NCI-H146 treated with DMSO at 0.1 percent for 48 hours (cell line): ENCODE results near the gene MORC2.

ENCODE experiments used
- DNase-seq: peaks from one replicate; lab custom pipeline; 2025; ENCODE audit not compliant: unreplicated experiment; lab: John Stamatoyannopoulos, UW

MORC2 gene

DNA sequence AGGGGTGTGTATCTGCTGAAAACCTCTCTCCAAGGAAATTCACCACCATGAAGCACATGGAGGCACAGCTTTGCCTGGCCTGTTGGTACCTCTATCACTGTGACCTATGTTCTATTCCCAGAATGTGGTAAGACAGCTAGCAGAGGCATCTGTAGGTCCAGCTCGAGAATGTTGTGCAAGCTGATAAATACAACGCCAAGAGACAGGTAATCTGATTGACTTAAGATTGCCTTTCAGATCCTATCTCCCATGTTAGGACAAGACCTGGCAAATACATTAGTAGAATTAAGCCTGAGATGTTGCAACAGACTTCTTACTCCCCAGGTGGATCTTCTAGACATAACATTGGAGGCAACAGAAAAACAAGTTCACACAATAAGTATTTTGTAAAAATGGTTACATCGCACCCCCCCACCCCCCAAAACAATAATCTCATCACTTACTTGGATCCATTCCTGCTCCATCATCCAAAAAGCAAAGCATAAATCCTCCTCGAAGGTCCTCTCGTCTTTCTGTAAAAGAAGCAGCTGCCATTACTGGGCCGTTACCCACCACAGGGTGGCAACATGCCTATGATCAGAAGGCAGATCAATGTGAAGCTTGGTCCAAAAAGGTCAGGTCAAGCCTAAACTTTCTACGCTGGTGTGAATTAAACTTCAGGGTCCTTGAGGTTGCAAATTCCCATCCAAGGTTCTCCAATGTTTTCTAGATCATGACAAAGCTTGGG, 18.5 kb downstream of the MORC2 start:
- no peak for DNase-seq

DNA sequence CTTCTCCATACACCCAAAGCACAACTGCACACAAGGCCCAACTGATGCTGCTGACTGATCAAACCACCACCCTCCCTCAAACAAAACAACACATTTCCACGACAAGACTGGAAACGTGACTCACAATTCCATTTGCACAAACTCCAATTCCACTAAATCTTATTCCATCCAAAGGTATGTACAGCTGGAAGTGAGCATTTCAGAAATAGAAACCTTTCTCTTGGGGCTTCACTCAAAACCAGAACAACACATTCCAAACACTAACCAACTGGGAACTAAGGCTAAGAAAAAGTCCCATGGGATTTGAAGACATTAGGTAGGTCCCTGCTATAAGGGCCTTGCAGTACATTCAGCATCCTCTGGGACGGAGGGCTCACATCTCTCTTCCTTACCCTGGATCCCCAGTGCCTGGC, 19.6 kb downstream of the MORC2 start:
- DNase-seq: no peak

GRCh38 chr22:30947816-30948454, 20.6 kb downstream of the MORC2 start:
- no peak for DNase-seq

DNA sequence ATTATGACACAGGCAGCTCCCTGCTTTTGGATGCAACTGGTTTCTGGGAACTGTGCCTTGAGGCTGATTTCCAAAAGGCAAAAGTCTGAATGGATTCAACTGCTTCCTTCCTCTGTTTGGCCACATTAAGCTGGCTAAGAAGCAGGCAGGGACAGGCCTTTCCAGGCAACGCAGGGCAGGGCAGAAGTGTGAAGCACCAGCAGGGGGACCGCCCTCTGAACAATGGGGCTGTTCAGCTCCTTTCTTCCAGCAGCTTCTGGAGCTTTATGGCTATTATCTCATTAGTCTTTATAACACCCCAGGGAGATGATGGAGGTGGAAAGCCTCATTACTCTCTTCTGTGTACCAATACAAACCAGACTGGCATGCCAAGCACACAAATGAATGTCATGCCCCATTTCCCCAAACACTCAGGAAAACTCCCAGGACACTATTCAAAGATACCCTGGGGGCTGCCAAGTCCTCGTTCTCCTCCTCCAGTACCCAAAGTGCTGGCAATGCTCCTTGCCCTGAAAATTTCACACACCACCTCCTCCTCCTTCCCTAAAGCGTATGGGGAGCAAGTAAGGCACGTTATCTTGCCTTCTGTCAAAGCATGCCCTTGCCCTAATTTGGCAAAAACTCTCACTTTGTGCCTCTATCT, 21.3 kb downstream of the MORC2 start:
- no peak for DNase-seq

DNA sequence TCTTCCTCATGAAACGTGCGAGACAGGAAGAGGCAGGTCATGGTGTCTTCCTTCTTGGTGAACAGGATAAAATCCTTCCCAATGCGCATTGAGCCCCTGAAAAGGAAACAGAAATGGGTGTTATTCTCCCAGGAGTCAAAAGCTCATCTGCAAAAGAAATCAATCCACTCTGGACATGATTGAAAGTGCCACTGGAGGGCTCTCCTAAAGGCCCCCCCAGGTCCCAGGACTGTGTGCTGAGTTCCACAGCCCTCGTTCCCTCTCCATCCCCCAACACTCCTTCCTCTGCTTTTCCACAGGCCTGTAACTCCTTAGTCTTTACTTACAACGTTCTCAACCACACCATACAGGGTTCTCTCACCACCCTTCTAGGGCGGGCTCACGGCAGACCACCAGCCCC, 22.2 kb downstream of the MORC2 start:
- no peak for DNase-seq

- no peak for DNase-seq
Observed at GRCh38 chr22:30945653-30946052, 22.9 kb downstream of the MORC2 start.

DNA sequence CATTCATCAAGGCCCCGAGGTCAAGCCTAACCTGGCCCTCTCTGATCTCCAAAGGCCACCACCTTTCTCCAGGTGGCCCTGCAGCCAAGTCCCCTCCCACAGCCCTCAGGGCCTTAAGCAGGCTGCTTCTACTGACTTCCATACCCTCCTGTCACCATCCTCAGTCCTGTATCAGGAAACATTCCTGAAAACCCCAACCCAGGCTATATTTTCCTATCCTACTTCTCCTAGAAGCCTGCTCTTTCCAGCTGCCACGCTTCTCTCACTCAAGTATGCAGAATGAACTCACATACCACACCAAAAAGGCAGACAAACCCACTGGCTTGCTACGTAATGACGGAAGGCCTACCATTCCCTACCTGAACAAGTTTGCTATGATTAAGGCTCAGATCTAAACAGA, 23.6 kb downstream of the MORC2 start:
- DNase-seq: no peak

- no peak for DNase-seq
Observed at GRCh38 chr22:30943368-30943767, 25.2 kb downstream of the MORC2 start.

- DNase-seq: no peak
Observed at GRCh38 chr22:30941363-30941740, 27.2 kb downstream of the MORC2 start.

DNA sequence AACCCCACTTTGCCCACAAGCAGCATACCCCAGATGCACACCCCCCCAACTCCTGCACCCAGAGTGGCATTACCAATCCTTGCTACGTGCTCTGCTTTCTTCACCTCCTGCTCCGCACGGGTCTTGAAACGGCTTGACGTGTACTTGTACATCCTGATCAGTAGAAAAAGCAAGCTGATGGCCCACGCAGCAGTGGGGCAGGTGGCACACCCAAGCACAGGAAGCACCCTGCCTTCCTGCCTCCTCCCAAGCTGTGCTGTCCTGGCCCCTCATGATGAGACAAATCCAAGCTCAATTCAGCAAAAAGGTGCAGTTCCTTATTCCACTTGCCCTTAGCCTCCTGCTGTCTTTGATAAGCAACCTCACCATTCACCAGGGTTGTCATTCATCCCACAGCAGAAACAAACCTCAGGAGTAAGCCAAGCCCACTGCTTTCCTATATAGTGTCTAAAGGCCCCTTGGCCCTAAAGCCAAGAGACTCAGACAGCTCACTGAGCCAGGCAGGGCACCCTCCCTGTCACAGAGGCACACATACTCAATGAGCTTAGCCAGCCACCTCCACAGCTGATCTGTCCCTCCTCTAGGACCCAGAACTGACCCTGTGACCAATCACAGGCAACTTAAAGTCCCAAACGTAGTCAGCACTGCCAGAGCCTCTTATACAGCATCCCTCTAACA, 27.8 kb downstream of the MORC2 start:
- no peak for DNase-seq

DNA sequence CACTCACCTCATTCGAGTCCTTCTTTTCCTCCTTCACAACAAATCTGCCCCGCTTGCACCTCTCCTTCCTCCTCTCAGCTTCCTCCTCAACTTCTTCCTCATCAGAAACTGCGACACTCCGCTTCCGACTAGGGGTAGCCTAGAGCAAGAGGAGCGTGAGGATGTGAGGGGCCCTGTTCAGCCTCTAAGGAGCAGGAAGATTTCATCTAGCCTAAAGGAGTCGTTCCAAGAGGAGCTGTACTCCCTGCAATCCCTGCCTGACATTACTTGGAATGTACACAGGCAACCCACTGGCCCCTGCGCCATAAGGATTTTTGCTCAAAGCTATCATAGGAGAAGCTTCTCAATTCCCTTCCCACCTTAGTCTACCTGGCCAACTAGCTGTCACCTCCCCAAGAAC, 34.5 kb downstream of the MORC2 start:
- no peak for DNase-seq

GRCh38 chr22:30933457-30933856, 35.1 kb downstream of the MORC2 start:
- DNase-seq: no peak

DNA sequence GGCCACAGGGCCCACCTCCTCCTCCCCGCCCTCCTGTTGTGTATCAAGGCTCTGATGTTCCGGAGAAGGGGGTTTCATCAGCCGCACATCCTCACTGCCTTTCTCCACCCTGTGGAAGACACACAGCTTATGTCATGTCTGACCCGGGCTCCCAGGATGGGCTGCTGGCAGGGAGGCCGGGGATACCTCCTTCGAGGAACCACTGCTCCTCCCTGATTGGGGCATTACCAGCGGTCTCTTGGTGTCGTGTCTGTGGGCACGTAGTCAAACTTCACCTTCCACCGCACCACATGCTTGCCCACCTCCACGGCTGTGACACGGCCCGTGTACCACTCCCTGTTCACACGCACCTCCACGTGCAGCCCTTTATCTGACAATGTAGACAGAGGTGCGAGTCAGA, 35.9 kb downstream of the MORC2 start:
- DNase-seq: no peak

DNA sequence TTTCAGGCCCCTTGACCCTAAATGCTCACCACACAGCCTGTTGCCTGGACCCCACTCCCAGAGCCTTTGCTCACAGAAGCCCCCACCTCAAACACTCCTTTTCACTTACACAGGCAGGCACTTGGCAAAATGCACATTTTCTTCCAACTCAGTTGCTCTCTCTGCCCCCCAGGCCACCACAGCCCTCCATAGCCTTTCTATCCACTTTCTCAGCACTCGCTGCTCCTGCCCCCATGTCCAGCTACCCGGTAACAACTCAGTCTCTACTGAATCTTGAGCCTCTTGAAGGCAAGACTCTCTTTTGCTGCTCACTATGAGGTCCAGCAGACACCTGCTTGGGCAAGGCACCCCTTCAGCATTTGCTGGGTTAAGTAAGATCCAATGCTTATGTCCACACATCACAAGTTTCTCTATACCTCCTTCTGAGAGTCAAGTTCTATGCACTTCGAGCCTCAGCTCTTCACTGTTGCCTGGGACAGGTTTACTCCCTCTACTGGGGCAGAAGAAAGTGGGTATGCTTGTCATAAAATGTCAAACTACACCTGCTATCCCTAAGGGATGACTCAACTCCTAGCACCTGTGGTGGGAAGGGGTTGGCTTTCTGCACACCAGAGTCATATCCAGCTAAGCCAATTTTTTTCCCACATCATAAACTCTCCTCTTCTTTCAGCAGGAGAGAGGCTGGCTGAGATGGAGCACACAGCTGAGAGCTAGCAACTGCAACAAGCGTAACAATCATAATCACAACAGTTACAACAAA, 36.9 kb downstream of the MORC2 start:
- no peak for DNase-seq

DNA sequence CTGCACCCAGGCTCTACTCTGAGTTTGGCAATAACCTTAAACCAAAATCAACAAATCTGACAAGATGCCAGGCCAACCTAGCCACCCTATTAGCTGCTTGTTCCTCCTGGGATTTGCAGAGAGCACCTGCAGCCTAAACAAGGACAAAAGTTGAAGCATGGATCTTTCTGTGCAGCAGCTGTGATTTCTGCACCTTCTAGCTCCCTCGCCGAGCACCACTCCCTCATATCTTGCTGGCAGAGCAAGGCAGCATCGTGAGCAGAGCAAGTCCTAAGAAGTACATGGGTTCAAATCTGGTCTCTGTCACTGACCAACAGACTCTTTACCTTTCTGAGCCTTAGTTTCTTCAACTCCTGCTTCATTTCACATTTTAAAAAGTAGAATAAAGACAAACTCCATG, 38.3 kb downstream of the MORC2 start:
- no peak for DNase-seq

DNA sequence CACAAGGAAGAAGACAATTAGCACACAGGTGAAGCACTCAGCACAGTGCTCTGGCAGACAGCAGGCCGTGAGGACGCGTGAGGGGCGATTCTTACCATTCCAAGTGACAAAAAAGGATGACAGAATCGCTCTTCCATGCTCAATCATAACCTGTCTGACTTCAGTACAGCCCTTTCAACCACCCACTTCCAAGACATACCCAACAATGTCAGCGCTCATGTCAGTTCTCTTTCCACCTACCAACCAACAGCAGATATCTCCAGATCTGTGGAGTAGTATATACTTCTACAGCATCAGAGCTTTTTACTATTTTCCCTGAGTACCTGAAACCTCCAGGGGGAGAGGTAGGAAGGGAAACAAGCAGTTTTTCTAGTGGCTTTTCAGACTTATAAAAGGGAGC, 40.2 kb downstream of the MORC2 start:
- no peak for DNase-seq

DNA sequence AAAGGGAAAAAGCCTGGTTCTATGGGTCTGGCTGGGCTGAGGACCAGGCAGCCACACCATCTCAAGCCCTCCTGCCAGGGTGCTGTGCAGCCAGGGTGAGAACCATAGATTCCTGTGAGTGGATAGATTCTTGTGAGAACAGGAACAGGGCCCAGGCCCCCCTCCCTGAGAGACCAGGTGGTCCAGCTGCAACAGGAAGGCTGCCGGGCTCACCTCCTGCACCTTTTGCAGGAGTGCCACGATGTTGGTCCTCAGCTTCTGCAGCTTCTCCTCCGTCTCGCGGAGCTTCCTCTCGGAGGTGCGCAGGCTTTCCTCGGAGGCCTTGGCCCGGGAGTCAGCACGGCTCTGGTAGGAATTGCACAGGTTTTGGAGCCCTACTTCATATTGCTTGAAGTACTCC, 40.8 kb downstream of the MORC2 start:
- no peak for DNase-seq

- no peak for DNase-seq
Observed at GRCh38 chr22:30926706-30927105, 41.9 kb downstream of the MORC2 start.

DNA sequence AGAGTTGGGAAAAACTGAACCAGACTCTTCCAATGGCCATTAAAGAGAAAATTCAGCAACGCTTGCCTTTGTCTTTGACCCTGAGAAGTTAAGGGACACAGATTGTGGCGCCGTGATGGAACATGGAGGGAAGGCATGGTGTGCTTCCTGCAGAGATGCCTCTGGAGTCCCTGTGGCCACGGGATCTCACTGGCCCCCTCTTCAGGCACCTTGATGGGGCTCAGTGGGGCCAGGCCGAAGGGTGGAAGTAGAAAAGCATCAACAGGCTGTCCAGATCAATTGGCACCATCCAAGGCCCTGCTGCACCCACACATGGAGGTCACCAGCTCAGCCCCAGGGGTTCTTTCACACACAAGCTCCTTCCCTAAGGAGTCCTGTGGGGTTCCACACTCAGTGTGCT, 42.9 kb downstream of the MORC2 start:
- no peak for DNase-seq

- DNase-seq: no peak
Observed at GRCh38 chr22:30923168-30923900, 45.2 kb downstream of the MORC2 start.
